HEK293T (cell line): ENCODE measurements around the gene PIN4.

Experiments used
- CTBP1 ChIP-seq: fragments of 450-650 bp; IDR thresholded peaks from 2 replicates; pipeline ENCODE4 v1.6.1; 2016; ENCODE audit warnings: borderline replicate concordance
- ELF4 ChIP-seq: fragments of 450-650 bp; IDR thresholded peaks from 2 replicates; pipeline ENCODE4 v1.6.1; 2017; ENCODE audit warnings: antibody characterized with exemption
- FOXM1 ChIP-seq: fragments of 450-650 bp; IDR thresholded peaks from 2 replicates; pipeline ENCODE4 v1.6.1; 2017; ENCODE audit warnings: mild to moderate bottlenecking, borderline replicate concordance
- SUZ12 ChIP-seq: fragments of 450-650 bp; IDR thresholded peaks from 2 replicates; pipeline ENCODE4 v1.6.1; 2016; ENCODE audit warnings: mild to moderate bottlenecking

DNA sequence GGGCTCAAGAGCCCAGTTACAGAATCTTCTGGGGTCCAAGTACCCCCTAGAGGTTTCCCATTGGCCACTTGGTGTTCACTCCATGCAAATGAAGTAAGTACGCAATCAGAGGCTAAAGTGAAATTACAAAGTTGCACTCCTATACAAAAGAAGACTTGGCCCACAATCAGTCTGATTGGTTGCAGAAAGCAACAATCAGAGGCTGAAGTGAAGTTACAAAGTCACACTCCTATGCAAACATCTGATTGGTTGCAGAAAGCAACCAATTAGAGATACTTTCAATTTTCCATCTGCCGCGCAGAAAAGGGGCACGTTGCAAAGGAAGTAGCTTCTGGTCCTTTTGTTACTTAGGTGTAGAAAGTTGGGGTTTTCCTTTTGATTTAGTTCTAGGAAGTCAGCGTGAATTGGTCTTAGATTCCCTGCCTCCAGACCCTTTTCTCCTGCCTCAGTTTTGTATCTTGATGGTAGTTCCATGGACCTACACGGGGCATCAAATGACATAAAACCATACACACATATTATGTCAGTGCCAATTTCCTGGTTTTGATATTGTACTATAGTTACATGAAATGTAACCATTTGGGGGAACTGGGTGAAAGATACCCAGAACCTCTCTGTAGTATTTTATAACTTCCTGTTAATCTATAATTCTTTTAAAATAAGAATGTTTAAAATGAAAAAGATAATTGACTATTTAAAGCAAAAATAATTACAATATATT, 12.4 kb upstream of the PIN4 start:
- TF ChIP-seq FOXM1: no peak
- TF ChIP-seq SUZ12: no peak
- TF ChIP-seq CTBP1: no peak
- no peak for TF ChIP-seq ELF4
